Peyer's patch (tissue), 4 donors: ENCODE data around the gene ABCG4.

Experiments
- CTCF ChIP-seq, 6 experiments: fragments of 450-650 bp in 4 of 6; fragments of 200-600 bp in 2 of 6; sonication (generic) in 1 of 6; IDR thresholded peaks; one replicate each; pipeline ENCODE4 v1.5.1; 2017 to 2019; ENCODE audit warnings: antibody characterized with exemption in 6 of 6, mild to moderate bottlenecking in 3 of 6, moderate library complexity in 1 of 6
- POLR2A ChIP-seq, 2 donors: fragments of 450-650 bp; IDR thresholded peaks; one replicate each; pipeline ENCODE4 v1.5.1; 2017; ENCODE audit warnings: antibody characterized with exemption in 2 of 2, mild to moderate bottlenecking in 2 of 2, moderate library complexity in 2 of 2

- TF ChIP-seq CTCF (IDR thresholded peaks at IDR 0.05) (no peak), POLR2A (IDR thresholded peaks at IDR 0.05) (peak; percentile 15 to 29)
Measured at GRCh38 chr11:119108146-119108856, 40.6 kb upstream of the ABCG4 start.
